B cell (primary cell): ENCODE measurements around the gene MKRN2OS.

Source experiments
- CTCF ChIP-seq: fragments of 200-600 bp; IDR thresholded peaks from one replicate; pipeline ENCODE4 v1.8.0; 2022; ENCODE audit warnings: antibody characterized with exemption, mild to moderate bottlenecking
- EZH2 ChIP-seq: IDR thresholded peaks from 2 replicates; pipeline ENCODE4 v1.6.1; 2012; ENCODE audit warnings: borderline replicate concordance, low read depth, mild to moderate bottlenecking, moderate library complexity, low read length; ENCODE audit not compliant: insufficient read depth, poor library complexity, severe bottlenecking

- no peak for TF ChIP-seq CTCF
- TF ChIP-seq EZH2: no peak
These were observed 15.3 kb upstream of the MKRN2OS start for GRCh38 chr3:12560505-12561190.
